ENCODE results near the gene TSHR. TPM values are rescaled to one million over a fixed set of nuclear protein-coding genes. Genes with fewer than 3 reads are reported as not detected.

The TSHR gene
- total RNA-seq, 1 experiment from 2014 or later = not detected

DNA sequence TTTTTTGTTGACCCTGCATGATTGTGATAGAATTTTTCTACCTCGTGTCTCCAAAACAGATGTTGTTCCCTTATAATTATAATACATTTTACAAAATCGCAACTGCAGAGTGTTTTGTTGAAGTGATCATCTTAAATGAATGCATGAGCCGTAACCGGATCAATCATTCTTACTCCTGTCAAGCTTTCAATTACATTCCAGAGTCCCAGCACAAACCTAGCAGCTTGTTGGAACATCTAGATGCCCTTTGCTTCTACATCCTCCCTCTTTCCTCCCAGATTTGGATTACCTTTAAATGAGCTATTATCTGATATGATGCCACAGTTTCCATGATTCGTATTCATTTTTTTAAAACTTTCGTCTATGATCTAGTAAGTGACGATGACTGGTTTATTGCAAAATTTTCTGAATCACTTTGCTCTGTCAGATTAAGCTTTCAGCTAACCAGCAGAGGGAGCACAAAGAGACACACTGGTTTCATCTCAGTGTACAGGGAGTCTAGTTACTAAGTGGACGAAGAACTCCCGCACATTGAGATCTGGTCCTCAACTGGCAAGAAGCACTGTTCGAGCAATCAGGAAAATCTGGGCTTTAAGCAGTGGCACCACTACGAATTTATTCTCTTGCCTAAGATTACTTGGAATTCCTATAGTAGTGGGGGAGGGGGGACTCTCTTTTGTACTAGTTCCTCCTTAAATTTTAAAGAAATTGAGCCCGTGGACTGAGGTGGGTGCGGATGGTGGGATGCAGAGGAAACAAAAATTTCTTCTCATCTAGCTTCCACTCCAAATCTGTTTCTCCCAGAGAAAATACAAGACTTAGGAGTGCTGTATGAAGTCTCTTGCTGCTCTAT lies 40.9 kb downstream of the TSHR start:
- Histone ChIP-seq H2BK5ac (ENCODE audit: insufficient read length, low read length) (no peak overlapping the region), H3K9me3 (ENCODE audit: control insufficient read depth, low read depth, low read length) (no peaks in the 10 kb centered on the region), H2BK120ac (ENCODE audit: low read depth, low read length, poor library complexity, severe bottlenecking) (no peak overlapping the region), H3K9ac (ENCODE audit: extremely low read depth, insufficient read length, low read length) (no peak overlapping the region), H3K56ac (ENCODE audit: insufficient read length, low read depth, low read length) (no peak overlapping the region), H4K91ac (ENCODE audit: insufficient read length, low read depth, low read length) (no peak overlapping the region), H3K27me3 (ENCODE audit: insufficient read depth, low read length) (no peaks in the 10 kb centered on the region), H3K23me2 (ENCODE audit: insufficient read length, low read depth, low read length, poor library complexity, severe bottlenecking) (no peaks in the 10 kb centered on the region), H3K4me1 (ENCODE audit: insufficient read depth, low read length) (no peaks in the 10 kb centered on the region), H2BK12ac (ENCODE audit: insufficient read length, low read depth, low read length) (no peak overlapping the region), H4K8ac (replicated peaks; ENCODE audit: insufficient read length, low read depth, low read length) (no peak overlapping the region), H3T11ph (ENCODE audit: low read length) (no peak overlapping the region), H2BK15ac (ENCODE audit: low read depth, low read length) (no peak overlapping the region), H2AFZ (ENCODE audit: low read length) (no peak overlapping the region), H4K20me1 (ENCODE audit: control insufficient read depth, insufficient read depth, insufficient read length) (no peaks in the 10 kb centered on the region), H3K27ac (ENCODE audit: insufficient read length, low read depth, low read length) (no peak overlapping the region), H3K18ac (ENCODE audit: insufficient read length, low read depth, low read length) (no peak overlapping the region), H3K23ac (ENCODE audit: insufficient read length, low read depth, low read length) (no peak overlapping the region), H3K79me1 (ENCODE audit: insufficient read depth, low read depth, low read length, poor library complexity, severe bottlenecking) (no peaks in the 10 kb centered on the region), H3K4me2 (ENCODE audit: insufficient read depth, insufficient read length, low read length) (no peak overlapping the region), H2AK5ac (ENCODE audit: insufficient read length, low read length) (no peak overlapping the region), H2BK20ac (ENCODE audit: low read depth, low read length, poor library complexity, severe bottlenecking) (no peak overlapping the region), H3K79me2 (ENCODE audit: insufficient read depth, low read length) (no peaks in the 10 kb centered on the region), H4K5ac (ENCODE audit: insufficient read length, low read depth, low read length) (no peak overlapping the region), H3K4ac (ENCODE audit: low read depth, low read length) (no peak overlapping the region), H3K14ac (ENCODE audit: insufficient read depth, low read length) (no peak overlapping the region)
- DNase-seq = no peak
- no peaks in the 10 kb centered on the region for H3K9me3 Mint-ChIP-seq
- TF ChIP-seq, protein P1, sequence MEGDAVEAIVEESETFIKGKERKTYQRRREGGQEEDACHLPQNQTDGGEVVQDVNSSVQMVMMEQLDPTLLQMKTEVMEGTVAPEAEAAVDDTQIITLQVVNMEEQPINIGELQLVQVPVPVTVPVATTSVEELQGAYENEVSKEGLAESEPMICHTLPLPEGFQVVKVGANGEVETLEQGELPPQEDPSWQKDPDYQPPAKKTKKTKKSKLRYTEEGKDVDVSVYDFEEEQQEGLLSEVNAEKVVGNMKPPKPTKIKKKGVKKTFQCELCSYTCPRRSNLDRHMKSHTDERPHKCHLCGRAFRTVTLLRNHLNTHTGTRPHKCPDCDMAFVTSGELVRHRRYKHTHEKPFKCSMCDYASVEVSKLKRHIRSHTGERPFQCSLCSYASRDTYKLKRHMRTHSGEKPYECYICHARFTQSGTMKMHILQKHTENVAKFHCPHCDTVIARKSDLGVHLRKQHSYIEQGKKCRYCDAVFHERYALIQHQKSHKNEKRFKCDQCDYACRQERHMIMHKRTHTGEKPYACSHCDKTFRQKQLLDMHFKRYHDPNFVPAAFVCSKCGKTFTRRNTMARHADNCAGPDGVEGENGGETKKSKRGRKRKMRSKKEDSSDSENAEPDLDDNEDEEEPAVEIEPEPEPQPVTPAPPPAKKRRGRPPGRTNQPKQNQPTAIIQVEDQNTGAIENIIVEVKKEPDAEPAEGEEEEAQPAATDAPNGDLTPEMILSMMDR (conservative IDR thresholded peaks at IDR 0.05) = peak; percentile 64
- WGBS (ENCODE audit: extremely low coverage, insufficient read length, low lambda C conversion rate) = no CpG with 5 or more reads among the region's 13 CpGs
- no peak overlapping the region for H3K4me3 Mint-ChIP-seq
- H3K27ac Mint-ChIP-seq = no peak overlapping the region; a peak in 1 of 7 replicates
- no peaks in the 10 kb centered on the region for H3K4me1 Mint-ChIP-seq
- no peaks in the 10 kb centered on the region for H3K36me3 Mint-ChIP-seq (ENCODE audit: insufficient read depth in 1 of 3, low read depth in 3 of 3)
- no peaks in the 10 kb centered on the region for H3K27me3 Mint-ChIP-seq (ENCODE audit: low read depth)

Measured in H9 (cell line).